Loucy (cell line): ENCODE results near the gene ADAR.

ENCODE experiments used
- H2AFZ ChIP-seq: fragments of 200-600 bp; sonication (generic); 2 replicates; pipeline ENCODE4 v1.6.0; 2016; ENCODE audit warnings: antibody characterized with exemption, mild to moderate bottlenecking, low read length, moderate library complexity
- H3F3A ChIP-seq: fragments of 200-600 bp; 2 replicates; pipeline ENCODE4 v1.6.0; 2016; ENCODE audit warnings: antibody characterized with exemption, low read depth, mild to moderate bottlenecking
- H3K27me3 ChIP-seq: fragments of 200-600 bp; sonication (generic); 2 replicates; pipeline ENCODE4 v1.6.1; 2014; ENCODE audit warnings: low read length, mild to moderate bottlenecking; ENCODE audit not compliant: insufficient read depth, poor library complexity, severe bottlenecking
- H3K36me3 ChIP-seq: fragments of 200-600 bp; sonication (generic); 2 replicates; pipeline ENCODE4 v1.6.1; 2016; ENCODE audit warnings: low read length; ENCODE audit not compliant: insufficient read depth
- H3K4me1 ChIP-seq: fragments of 200-600 bp; sonication (generic); 2 replicates; pipeline ENCODE4 v1.5.1; 2014; ENCODE audit warnings: low read length, mild to moderate bottlenecking; ENCODE audit not compliant: insufficient read depth, poor library complexity, severe bottlenecking
- H3K4me2 ChIP-seq: fragments of 200-600 bp; sonication (generic); 2 replicates; pipeline ENCODE4 v1.6.0; 2014; ENCODE audit warnings: antibody characterized with exemption, low read length, low read depth, mild to moderate bottlenecking; ENCODE audit not compliant: poor library complexity, severe bottlenecking
- H3K4me3 ChIP-seq: fragments of 200-600 bp; sonication (generic); 2 replicates; pipeline ENCODE4 v1.5.1; 2014; ENCODE audit warnings: low read length, mild to moderate bottlenecking, mixed read lengths; ENCODE audit not compliant: poor library complexity, severe bottlenecking
- H3K79me2 ChIP-seq: fragments of 200-600 bp; sonication (generic); 2 replicates; pipeline ENCODE4 v1.6.1; 2014; ENCODE audit warnings: low read length; ENCODE audit not compliant: insufficient read depth
- H3K9ac ChIP-seq: fragments of 200-600 bp; sonication (generic); 2 replicates; pipeline ENCODE4 v1.6.0; 2014; ENCODE audit warnings: mild to moderate bottlenecking, low read depth, low read length, moderate library complexity; ENCODE audit not compliant: poor library complexity, severe bottlenecking
- H3K9me2 ChIP-seq: fragments of 200-600 bp; sonication (generic); replicated peaks from 2 replicates; pipeline ENCODE4 v1.6.1; 2016; ENCODE audit warnings: low read depth, low read length, mixed read lengths
- H3K9me3 ChIP-seq: fragments of 200-600 bp; sonication (generic); 2 replicates; pipeline ENCODE4 v1.6.1; 2014; ENCODE audit warnings: mild to moderate bottlenecking, antibody characterized with exemption, low read length, low read depth; ENCODE audit not compliant: insufficient read depth
- H4K20me1 ChIP-seq: fragments of 200-600 bp; sonication (generic); 2 replicates; pipeline ENCODE4 v1.6.0; 2014; ENCODE audit warnings: antibody characterized with exemption, low read length, mild to moderate bottlenecking; ENCODE audit not compliant: insufficient read depth, poor library complexity, severe bottlenecking
- CTCF ChIP-seq: fragments of 200-600 bp; sonication (generic); conservative IDR thresholded peaks from 2 replicates; pipeline ENCODE4 v1.5.1; 2014; ENCODE audit warnings: mild to moderate bottlenecking, antibody characterized with exemption, low read length
- EZH2phosphoT487 ChIP-seq: fragments of 200-600 bp; IDR thresholded peaks from 2 replicates; pipeline ENCODE4 v1.6.1; 2018; ENCODE audit warnings: antibody characterized with exemption, mild to moderate bottlenecking, moderate library complexity, borderline replicate concordance

ADAR gene

DNA sequence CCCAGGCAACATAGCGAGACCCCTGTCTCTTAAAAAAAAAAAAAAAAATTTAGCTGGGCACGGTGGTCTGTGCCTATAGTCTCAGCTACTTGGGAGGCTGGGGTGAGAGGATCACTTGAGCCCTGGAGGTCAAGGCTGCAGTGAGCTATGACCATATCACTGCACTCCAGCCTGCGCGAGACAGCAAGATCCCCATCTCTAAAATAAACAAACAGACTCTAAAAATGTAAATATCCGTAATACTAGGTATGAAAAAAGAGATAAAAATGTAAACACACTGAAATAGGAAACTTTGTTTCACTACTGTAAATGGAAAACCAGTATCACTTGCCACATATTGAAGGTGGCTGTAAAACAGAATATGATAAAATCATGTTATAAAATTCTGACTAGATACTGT, 17.2 kb downstream of the ADAR start:
- no peaks in the 10 kb centered on the region for H3K9me3 ChIP-seq
- H3K36me3 ChIP-seq = peaks cover 96% of the 10 kb centered on the region
- no peaks in the 10 kb centered on the region for H3K9me2 ChIP-seq
- no peak overlapping the region for H2AFZ ChIP-seq
- H3K27me3 ChIP-seq = no peaks in the 10 kb centered on the region
- H3K4me3 ChIP-seq = no peak overlapping the region
- H3F3A ChIP-seq = no peaks in the 10 kb centered on the region
- H3K79me2 ChIP-seq = no peaks in the 10 kb centered on the region
- no peak overlapping the region for H3K4me2 ChIP-seq
- H4K20me1 ChIP-seq = no peaks in the 10 kb centered on the region
- TF ChIP-seq CTCF = no peak
- TF ChIP-seq EZH2phosphoT487 = no peak
- no peaks in the 10 kb centered on the region for H3K4me1 ChIP-seq
- no peak overlapping the region for H3K9ac ChIP-seq

- Histone ChIP-seq H3K27me3 (no peaks in the 10 kb centered on the region), H3K4me3 (no peak overlapping the region), H3K36me3 (peaks cover 98% of the 10 kb centered on the region), H3F3A (no peaks in the 10 kb centered on the region), H4K20me1 (no peaks in the 10 kb centered on the region), H3K9ac (no peak overlapping the region), H3K9me3 (no peaks in the 10 kb centered on the region), H3K4me1 (no peaks in the 10 kb centered on the region), H2AFZ (no peak overlapping the region), H3K9me2 (no peaks in the 10 kb centered on the region), H3K79me2 (no peaks in the 10 kb centered on the region), H3K4me2 (no peak overlapping the region)
- TF ChIP-seq CTCF = no peak
- no peak for TF ChIP-seq EZH2phosphoT487
Observed at GRCh38 chr1:154589780-154590179, 18.2 kb downstream of the ADAR start.

DNA sequence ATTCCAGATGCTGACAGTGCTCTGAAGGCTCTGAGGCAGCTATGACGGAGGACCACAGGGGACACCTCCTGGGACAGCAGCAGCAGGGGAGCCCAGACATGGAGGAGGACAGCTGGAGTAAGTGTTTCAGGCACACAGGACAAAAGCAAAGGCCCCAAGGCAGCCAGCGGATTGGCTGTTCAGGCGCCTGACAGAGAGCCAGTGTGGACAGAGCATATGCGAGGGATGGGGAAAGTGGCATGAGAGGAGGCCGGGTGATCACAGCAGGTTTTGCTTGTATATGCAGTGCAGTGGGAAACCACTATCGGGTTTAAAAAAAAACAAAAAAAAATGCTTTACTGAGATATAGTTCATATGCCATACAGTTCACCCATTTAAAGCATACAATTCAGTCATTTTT, 21.3 kb downstream of the ADAR start:
- Histone ChIP-seq H3F3A (no peaks in the 10 kb centered on the region), H3K27me3 (no peaks in the 10 kb centered on the region), H3K36me3 (peaks cover 100% of the 10 kb centered on the region), H2AFZ (no peak overlapping the region), H3K9ac (no peak overlapping the region), H3K4me2 (no peak overlapping the region), H3K9me2 (no peaks in the 10 kb centered on the region), H3K4me3 (no peak overlapping the region), H4K20me1 (no peaks in the 10 kb centered on the region), H3K4me1 (no peaks in the 10 kb centered on the region), H3K79me2 (no peaks in the 10 kb centered on the region), H3K9me3 (no peaks in the 10 kb centered on the region)
- TF ChIP-seq EZH2phosphoT487 (no peak), CTCF (no peak)
